ENCODE data around the gene RAB26. TPM values are rescaled to one million over a fixed set of nuclear protein-coding genes. Genes with fewer than 3 reads are reported as not detected.
A peak's percentile ranks its signal among the peaks of the same experiment; 100 is the strongest.
"Not testable (repeated sequence)": the region's sequence is repeated elsewhere in the genome, so short reads cannot be mapped to it uniquely, and the experiment has no call there.

RAB26 gene
- total and polyA plus RNA-seq, 5 experiments from 2014 or later: 0.27 to 1.2 (median 0.94) TPM; not detected in 2

GRCh38 chr16:2194166-2194834 is 45.9 kb downstream of the RAB26 start:
- ATAC-seq (no peak), DNase-seq (no peak)
- Mint-ChIP-seq H3K9me3 (no peaks in the 10 kb centered on the region), H3K4me1 (peaks cover 2 to 15% (median 7%) of the 10 kb centered on the region in 4 donors), H3K27ac (no peak overlapping the region), H3K27me3 (peaks cover 6 to 26% (median 18%) of the 10 kb centered on the region in 5 donors), H3K4me3 (peak overlapping the region in 4 of 10 donors; percentile 34 to 63 (median 52)), H3K36me3 (no peaks in the 10 kb centered on the region)
- POLR2A ChIA-PET: interaction anchor here (0.5 to 3.6 kb wide), 9 partner anchors 10 to 307 kb away, joined by 3 to 13 read pairs (median 6); partner anchors contain the start of genes ABCA3, ECI1, MLST8 and RNPS1

GRCh38 chr16:2194852-2195321 is 46.5 kb downstream of the RAB26 start:
- Mint-ChIP-seq H3K4me1 (peaks cover 2 to 15% (median 7%) of the 10 kb centered on the region in 4 donors), H3K4me3 (peak overlapping the region in 9 of 10 donors; percentile 34 to 79 (median 59)), H3K9me3 (no peaks in the 10 kb centered on the region), H3K27me3 (peaks cover 6 to 27% (median 18%) of the 10 kb centered on the region in 5 donors), H3K27ac (peak overlapping the region in 3 of 10 donors; percentile 14 to 73 (median 20)), H3K36me3 (no peaks in the 10 kb centered on the region)
- ATAC-seq (peak; percentile 79 to 82), DNase-seq (peak in 9 of 10 donors; percentile 35 to 80 (median 52))
- POLR2A ChIA-PET: interaction anchor here (0.5 to 3.6 kb wide), 10 partner anchors 10 to 306 kb away, joined by 3 to 13 read pairs (median 6); partner anchors contain the start of genes ABCA3, ECI1, MLST8 and RNPS1

GRCh38 chr16:2195322-2196161 is 47.1 kb downstream of the RAB26 start:
- Mint-ChIP-seq H3K36me3 (no peaks in the 10 kb centered on the region), H3K4me3 (peak overlapping the region in 7 of 10 donors; percentile 2 to 79 (median 50)), H3K27ac (no peak overlapping the region), H3K27me3 (peaks cover 6 to 32% (median 19%) of the 10 kb centered on the region in 5 donors), H3K9me3 (no peaks in the 10 kb centered on the region), H3K4me1 (peaks cover 2 to 15% (median 7%) of the 10 kb centered on the region in 4 donors)
- DNase-seq: no peak
- POLR2A ChIA-PET: interaction anchor here (0.5 to 3.6 kb wide), 8 partner anchors 9 to 306 kb away, joined by 3 to 13 read pairs (median 8); partner anchors contain the start of genes ABCA3, ECI1, MLST8 and TRAF7
- peak; percentile 36 to 43 for ATAC-seq

- Mint-ChIP-seq H3K36me3 (no peaks in the 10 kb centered on the region), H3K4me1 (peaks cover 2 to 15% (median 7%) of the 10 kb centered on the region in 4 donors), H3K27ac (no peak within 1 kb of the TSS), H3K4me3 (peak within 1 kb of the TSS; percentile 24 to 73 (median 58)), H3K9me3 (no peaks in the 10 kb centered on the region), H3K27me3 (peaks cover 6 to 32% (median 19%) of the 10 kb centered on the region in 5 donors)
- peak; percentile 57 to 62 for ATAC-seq
- POLR2A ChIA-PET: interaction anchor here (0.7 to 3.6 kb wide), 3 partner anchors 8 to 64 kb away, joined by 3 to 12 read pairs (median 10); partner anchors contain the start of genes MLST8 and TRAF7
- DNase-seq: peak in 2 of 10 donors; percentile 15 to 31
Measured at GRCh38 chr16:2196162-2196980, 47.9 kb downstream of the RAB26 start, which contains the start of gene CASKIN1. CASKIN1 (minus strand) TSS chr16:2196605; CDS start chr16:2196432, 173 bp downstream.

GRCh38 chr16:2196981-2197511 is 48.6 kb downstream of the RAB26 start:
- peaks cover 2 to 15% (median 7%) of the 10 kb centered on the region in 4 donors for H3K4me1 Mint-ChIP-seq
- peak in 1 of 10 donors; percentile 2 for DNase-seq
- ATAC-seq: no peak
- H3K27ac Mint-ChIP-seq: no peak overlapping the region
- H3K9me3 Mint-ChIP-seq: no peaks in the 10 kb centered on the region
- no peaks in the 10 kb centered on the region for H3K36me3 Mint-ChIP-seq
- POLR2A ChIA-PET: interaction anchor here (3.6 kb wide), 1 partner anchor 8 kb away, joined by 12 read pairs; the partner anchor contains the start of gene MLST8
- peaks cover 6 to 32% (median 19%) of the 10 kb centered on the region in 5 donors for H3K27me3 Mint-ChIP-seq
- H3K4me3 Mint-ChIP-seq: peak overlapping the region; percentile 24 to 72 (median 54)

- Mint-ChIP-seq H3K9me3 (no peaks in the 10 kb centered on the region), H3K4me1 (peaks cover 2 to 15% (median 7%) of the 10 kb centered on the region in 4 donors), H3K4me3 (peak overlapping the region; percentile 29 to 72 (median 58)), H3K27ac (no peak overlapping the region), H3K27me3 (peaks cover 6 to 32% (median 19%) of the 10 kb centered on the region in 5 donors), H3K36me3 (no peaks in the 10 kb centered on the region)
- DNase-seq (no peak), ATAC-seq (no peak)
- POLR2A ChIA-PET: no interaction called here
Measured at GRCh38 chr16:2197765-2198164, 49.3 kb downstream of the RAB26 start.

- POLR2A ChIA-PET: no interaction called here
- no peak overlapping the region for H3K27ac Mint-ChIP-seq
- no peaks in the 10 kb centered on the region for H3K36me3 Mint-ChIP-seq
- DNase-seq: no peak
- no peaks in the 10 kb centered on the region for H3K9me3 Mint-ChIP-seq
- peaks cover 2 to 15% (median 7%) of the 10 kb centered on the region in 4 donors for H3K4me1 Mint-ChIP-seq
- ATAC-seq: no peak
- peak overlapping the region; percentile 29 to 72 (median 56) for H3K4me3 Mint-ChIP-seq
- H3K27me3 Mint-ChIP-seq: peaks cover 6 to 32% (median 19%) of the 10 kb centered on the region in 5 donors
Measured at GRCh38 chr16:2198283-2198682, 49.9 kb downstream of the RAB26 start.

GRCh38 chr16:2199095-2199494 is 50.7 kb downstream of the RAB26 start:
- Mint-ChIP-seq H3K27me3 (peaks cover 6 to 32% (median 19%) of the 10 kb centered on the region in 5 donors), H3K36me3 (no peaks in the 10 kb centered on the region), H3K9me3 (no peaks in the 10 kb centered on the region), H3K4me1 (peaks cover 3 to 15% (median 8%) of the 10 kb centered on the region in 4 donors), H3K27ac (no peak overlapping the region), H3K4me3 (peak overlapping the region in 1 of 10 donors; percentile 9)
- POLR2A ChIA-PET: no interaction called here
- no peak for DNase-seq
- no peak for ATAC-seq

GRCh38 chr16:2199621-2200139 is 51.3 kb downstream of the RAB26 start:
- Mint-ChIP-seq H3K36me3 (no peaks in the 10 kb centered on the region), H3K4me3 (no peak overlapping the region), H3K27me3 (peaks cover 6 to 31% (median 19%) of the 10 kb centered on the region in 5 donors), H3K9me3 (no peaks in the 10 kb centered on the region), H3K27ac (no peak overlapping the region), H3K4me1 (peaks cover 7 to 20% (median 13%) of the 10 kb centered on the region in 4 donors)
- POLR2A ChIA-PET: no interaction called here
- ATAC-seq (no peak), DNase-seq (no peak)

GRCh38 chr16:2200313-2200712 is 51.9 kb downstream of the RAB26 start:
- POLR2A ChIA-PET: no interaction called here
- ATAC-seq (no peak), DNase-seq (no peak)
- peaks cover 3 to 27% (median 17%) of the 10 kb centered on the region in 5 donors for H3K27me3 Mint-ChIP-seq
- no peak overlapping the region for H3K27ac Mint-ChIP-seq
- H3K9me3 Mint-ChIP-seq: no peaks in the 10 kb centered on the region
- peaks cover 6 to 15% (median 8%) of the 10 kb centered on the region in 4 donors for H3K4me1 Mint-ChIP-seq
- no peaks in the 10 kb centered on the region for H3K36me3 Mint-ChIP-seq
- H3K4me3 Mint-ChIP-seq: no peak overlapping the region

- Mint-ChIP-seq H3K4me3 (peak overlapping the region in 9 of 10 donors; percentile 38 to 85 (median 75)), H3K27me3 (peaks cover 0 to 14% (median 9%) of the 10 kb centered on the region in 5 donors), H3K27ac (peak overlapping the region in 5 of 10 donors; percentile 32 to 60 (median 52)), H3K4me1 (peaks cover 11 to 27% (median 25%) of the 10 kb centered on the region in 4 donors), H3K36me3 (peaks cover 0 to 11% (median 7%) of the 10 kb centered on the region in 3 donors)
- H3K9me3 Mint-ChIP-seq, ATAC-seq, DNase-seq: not testable (repeated sequence)
- POLR2A ChIA-PET: interaction anchor here (1.0 to 5.3 kb wide), 5 partner anchors 8 to 49 kb away, joined by 3 to 58 read pairs (median 12); partner anchors contain the start of genes CASKIN1, PGP and TRAF7
Measured at GRCh38 chr16:2203119-2203688, 54.8 kb downstream of the RAB26 start.

Data from naive thymus-derived CD8-positive, alpha-beta T cell (primary cell).